Right lobe of liver (tissue), 6 donors: ENCODE data around the gene CRYGD. TPM values are rescaled to one million over a fixed set of nuclear protein-coding genes. Genes with fewer than 3 reads are reported as not detected.
"Not testable (repeated sequence)": the region's sequence is repeated elsewhere in the genome, so short reads cannot be mapped to it uniquely, and the experiment has no call there.

Experiments
- ATAC-seq, 4 donors: fragments of 200-7000 bp; cut with Tn5 transposase; one replicate each; pipeline ENCODE4 v1.9.1; 2020; ENCODE audit warnings: mild to moderate bottlenecking in 4 of 4, moderate library complexity in 4 of 4
- DNase-seq, 3 donors: peaks; one replicate each; pipeline ENCODE4 v3.0.0-alpha.2; 2020
- H3K27ac ChIP-seq, 3 donors: fragments of 200-600 bp; one replicate each; pipeline ENCODE4 v1.8.0; 2022
- H3K27me3 ChIP-seq, 2 donors: fragments of 200-600 bp; one replicate each; pipeline ENCODE4 v1.8.0; 2022
- H3K36me3 ChIP-seq, 4 donors: fragments of 200-600 bp; sonication (generic) in 1 of 4; one replicate each; pipeline versions ENCODE4 v1.5.1 to v1.8.0; 2017 to 2022; ENCODE audit warnings: control low read depth in 1 of 4
- H3K4me1 ChIP-seq, 4 donors: fragments of 200-600 bp; sonication (generic) in 1 of 4; one replicate each; pipeline versions ENCODE4 v1.5.1 to v1.8.0; 2017 to 2022; ENCODE audit warnings: control low read depth in 1 of 4
- H3K4me3 ChIP-seq, 3 donors: fragments of 200-600 bp; one replicate each; pipeline ENCODE4 v1.8.0; 2022
- H3K9me3 ChIP-seq, 4 donors: fragments of 200-600 bp; sonication (generic) in 1 of 4; one replicate each; pipeline versions ENCODE4 v1.5.1 to v1.8.0; 2017 to 2022; ENCODE audit warnings: control low read depth in 1 of 4
- POLR2A ChIP-seq: fragments of 450-650 bp; IDR thresholded peaks from one replicate; pipeline ENCODE4 v1.6.1; 2017; ENCODE audit warnings: antibody characterized with exemption, mild to moderate bottlenecking
- WGBS: methylation state at CpG from one replicate; pipeline ENCODE4 v1.1.6; 2018; ENCODE audit warnings: low coverage, low lambda C conversion rate; ENCODE audit not compliant: insufficient coverage; ENCODE audit errors: missing lambda C conversion rate; 5-methylcytosine and 5-hydroxymethylcytosine counted together
- intact Hi-C, 2 donors: fragments of 100-400 bp; cut with DNase I; formaldehyde crosslinking; loops; one replicate each; pipeline versions ENCODE4 v1.11.2 to v1.14.1; 2022
- total RNA-seq, 6 experiments: library from RNA; depleted of rRNA in 2 of 6; stranded (reverse); fragments of >200 nt in 2 of 6; fragmentation: NEBNext Ultra II Directional in 3 of 6; extraction: Animal tissue kit (Norgen Biotek cat#: 25700) in 3 of 6; gene quantifications; one replicate each; pipeline versions ENCODE4 v1.1.0 to v1.2.4, GENCODE V29; 2016 to 2023
- TF ChIP-seq, protein P1 (sequence below), 4 donors: fragments of 200-600 bp in 3 of 4; fragments of 450-650 bp in 1 of 4; IDR thresholded peaks; one replicate each; pipeline versions ENCODE4 v1.5.1 to v1.8.0; 2016 to 2022; ENCODE audit warnings: antibody characterized with exemption in 4 of 4, mild to moderate bottlenecking in 2 of 4
- donor health status: DM: no; HTN: yes; CAD: no.
- donor health status: DM: no; HTN: no; CAD: no.
- donor health status: DM: no; HTN: no; CAD: no.
- donor health status: DM: no; HTN: yes; CAD: no.
- donor health status: DM: no; HTN: yes; CAD: no.

The CRYGD gene
- total RNA-seq, 6 experiments from 2014 or later, result not detected

- H3K4me1 ChIP-seq, result no peaks in the 10 kb centered on the region
- H3K27me3 ChIP-seq, result no peaks in the 10 kb centered on the region
- intact Hi-C loops, result no loop called here
- 69% methylated on average over 8 of the region's 8 CpGs for WGBS
- TF ChIP-seq, protein P1, sequence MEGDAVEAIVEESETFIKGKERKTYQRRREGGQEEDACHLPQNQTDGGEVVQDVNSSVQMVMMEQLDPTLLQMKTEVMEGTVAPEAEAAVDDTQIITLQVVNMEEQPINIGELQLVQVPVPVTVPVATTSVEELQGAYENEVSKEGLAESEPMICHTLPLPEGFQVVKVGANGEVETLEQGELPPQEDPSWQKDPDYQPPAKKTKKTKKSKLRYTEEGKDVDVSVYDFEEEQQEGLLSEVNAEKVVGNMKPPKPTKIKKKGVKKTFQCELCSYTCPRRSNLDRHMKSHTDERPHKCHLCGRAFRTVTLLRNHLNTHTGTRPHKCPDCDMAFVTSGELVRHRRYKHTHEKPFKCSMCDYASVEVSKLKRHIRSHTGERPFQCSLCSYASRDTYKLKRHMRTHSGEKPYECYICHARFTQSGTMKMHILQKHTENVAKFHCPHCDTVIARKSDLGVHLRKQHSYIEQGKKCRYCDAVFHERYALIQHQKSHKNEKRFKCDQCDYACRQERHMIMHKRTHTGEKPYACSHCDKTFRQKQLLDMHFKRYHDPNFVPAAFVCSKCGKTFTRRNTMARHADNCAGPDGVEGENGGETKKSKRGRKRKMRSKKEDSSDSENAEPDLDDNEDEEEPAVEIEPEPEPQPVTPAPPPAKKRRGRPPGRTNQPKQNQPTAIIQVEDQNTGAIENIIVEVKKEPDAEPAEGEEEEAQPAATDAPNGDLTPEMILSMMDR (IDR thresholded peaks at IDR 0.05), result no peak
- TF ChIP-seq POLR2A, result no peak
- no peaks in the 10 kb centered on the region for H3K9me3 ChIP-seq
- no peak overlapping the region for H3K27ac ChIP-seq
- ATAC-seq (no peak), DNase-seq (no peak)
- no peak overlapping the region for H3K4me3 ChIP-seq
- H3K36me3 ChIP-seq, result no peaks in the 10 kb centered on the region
Observed at GRCh38 chr2:208142240-208142924, 18.1 kb upstream of the CRYGD start.

DNA sequence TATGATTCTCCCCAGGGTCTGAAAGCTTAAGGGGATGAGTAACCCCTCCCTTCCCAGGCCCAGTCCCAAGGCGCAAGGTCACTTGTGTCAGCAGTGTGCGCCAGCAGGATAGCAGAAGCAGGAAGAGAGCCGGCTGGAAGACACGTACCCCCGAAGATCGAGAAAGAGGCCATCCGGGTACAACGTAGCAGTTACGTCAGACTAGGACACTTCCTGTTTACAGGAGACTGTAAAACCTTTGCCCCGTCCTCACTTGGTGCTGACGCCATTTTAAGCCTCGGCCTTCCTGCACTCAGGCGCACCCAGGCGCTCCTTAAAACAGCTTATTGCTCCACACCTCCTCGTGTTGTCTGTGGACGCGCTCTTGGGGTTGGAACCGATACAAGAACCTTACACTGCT is 15.1 kb upstream of the CRYGD start:
- Histone ChIP-seq H3K4me1 (no peaks in the 10 kb centered on the region), H3K36me3 (no peaks in the 10 kb centered on the region), H3K9me3 (no peaks in the 10 kb centered on the region), H3K27ac (no peak overlapping the region), H3K27me3 (no peaks in the 10 kb centered on the region), H3K4me3 (no peak overlapping the region)
- TF ChIP-seq, protein P1 (IDR thresholded peaks at IDR 0.05), result no peak
- intact Hi-C loops, result no loop called here
- no peak for DNase-seq
- ATAC-seq, result no peak
- WGBS, result 80% methylated on average over 8 of the region's 18 CpGs

- H3K4me3 ChIP-seq, intact Hi-C loops, H3K27ac ChIP-seq, H3K36me3 ChIP-seq, DNase-seq, H3K9me3 ChIP-seq, H3K27me3 ChIP-seq, ATAC-seq, H3K4me1 ChIP-seq: not testable (repeated sequence)
- 95% methylated on average over 7 of the region's 7 CpGs for WGBS
Observed at GRCh38 chr2:208138334-208138733, 14.0 kb upstream of the CRYGD start.

DNA sequence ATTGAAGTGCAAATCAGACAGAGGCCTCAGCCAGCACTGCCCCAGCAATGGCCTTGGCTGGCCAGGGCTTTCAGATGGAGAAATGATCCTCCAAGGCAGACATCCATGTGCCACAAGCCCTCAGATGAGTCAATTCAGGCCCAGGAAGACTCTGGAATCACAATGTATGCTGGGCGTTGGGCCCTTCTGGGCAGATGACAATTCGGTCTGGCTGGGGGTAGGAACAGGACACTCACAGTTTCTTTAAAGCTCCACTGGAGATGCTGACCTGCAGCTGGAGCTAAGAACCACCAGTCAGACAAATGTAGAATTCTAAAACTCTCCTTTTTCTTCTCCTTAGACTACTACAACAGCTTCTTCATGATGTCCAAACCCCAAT is 12.4 kb upstream of the CRYGD start:
- H3K27me3 ChIP-seq, result no peaks in the 10 kb centered on the region
- no peaks in the 10 kb centered on the region for H3K4me1 ChIP-seq
- no peak for TF ChIP-seq POLR2A
- TF ChIP-seq, protein P1 (IDR thresholded peaks at IDR 0.05), result no peak
- WGBS, result no CpG with 5 or more reads among the region's 2 CpGs
- H3K36me3 ChIP-seq, result no peaks in the 10 kb centered on the region
- H3K4me3 ChIP-seq, result no peak overlapping the region
- intact Hi-C loops, result no loop called here
- H3K9me3 ChIP-seq, result no peaks in the 10 kb centered on the region
- DNase-seq (no peak), ATAC-seq (no peak)
- H3K27ac ChIP-seq, result no peak overlapping the region

- WGBS, result 69% methylated on average over 8 of the region's 11 CpGs
- H3K27ac ChIP-seq, result no peak overlapping the region
- ATAC-seq, result peak; percentile 79 to 100 (median 95)
- intact Hi-C loops, result no loop called here
- no peaks in the 10 kb centered on the region for H3K36me3 ChIP-seq
- no peaks in the 10 kb centered on the region for H3K4me1 ChIP-seq
- DNase-seq, result peak in 1 of 3 donors; percentile 34
- H3K4me3 ChIP-seq, result no peak overlapping the region
- no peaks in the 10 kb centered on the region for H3K9me3 ChIP-seq
- TF ChIP-seq, protein P1 (IDR thresholded peaks at IDR 0.05), result no peak
- no peak for TF ChIP-seq POLR2A
- H3K27me3 ChIP-seq, result no peaks in the 10 kb centered on the region
Observed at GRCh38 chr2:208135794-208136715, 11.7 kb upstream of the CRYGD start.
